Stimulated activated naive CD8-positive, alpha-beta T cell treated with anti-CD3 and anti-CD28 coated beads, Interleukin-15, Interleukin-2, amounts not matched to agents 100 U/mL and 50 U/mL, for 24 hours (primary cell): ENCODE data around the gene ANKRD18A.
"Not testable (repeated sequence)": the region's sequence is repeated elsewhere in the genome, so short reads cannot be mapped to it uniquely, and the experiment has no call there.

Experiments
- ATAC-seq: fragments of 150-1000 bp; cut with Tn5 transposase; one replicate; pipeline ENCODE4 v1.10.0; 2021
- DNase-seq: peaks from one replicate; pipeline ENCODE4 v3.0.0; 2021

ANKRD18A gene

GRCh38 chr9:38540535-38540934, 79.9 kb downstream of the ANKRD18A start:
- ATAC-seq, DNase-seq: not testable (repeated sequence)

- DNase-seq, result no peak
- no peak for ATAC-seq
These were observed 91.1 kb downstream of the ANKRD18A start for GRCh38 chr9:38529317-38529716.

GRCh38 chr9:38527503-38527902, 92.9 kb downstream of the ANKRD18A start:
- DNase-seq, result no peak
- ATAC-seq, result no peak

GRCh38 chr9:38526591-38526990, 93.8 kb downstream of the ANKRD18A start:
- DNase-seq, result no peak
- no peak for ATAC-seq

- ATAC-seq, result no peak
These were observed 97.3 kb downstream of the ANKRD18A start for GRCh38 chr9:38523121-38523520.

GRCh38 chr9:38521762-38522161, 98.6 kb downstream of the ANKRD18A start:
- DNase-seq, result no peak
- ATAC-seq, result no peak

More at GRCh38 chr9:38523121-38523520, 97.3 kb downstream of the ANKRD18A start:
- DNase-seq, result no peak
